ENCODE data around the gene PIGZ. TPM values are rescaled to one million over a fixed set of nuclear protein-coding genes. Genes with fewer than 3 reads are reported as not detected.

PIGZ gene
- total RNA-seq, 2 donors from 2014 or later = 0.22 to 0.31 TPM

DNA sequence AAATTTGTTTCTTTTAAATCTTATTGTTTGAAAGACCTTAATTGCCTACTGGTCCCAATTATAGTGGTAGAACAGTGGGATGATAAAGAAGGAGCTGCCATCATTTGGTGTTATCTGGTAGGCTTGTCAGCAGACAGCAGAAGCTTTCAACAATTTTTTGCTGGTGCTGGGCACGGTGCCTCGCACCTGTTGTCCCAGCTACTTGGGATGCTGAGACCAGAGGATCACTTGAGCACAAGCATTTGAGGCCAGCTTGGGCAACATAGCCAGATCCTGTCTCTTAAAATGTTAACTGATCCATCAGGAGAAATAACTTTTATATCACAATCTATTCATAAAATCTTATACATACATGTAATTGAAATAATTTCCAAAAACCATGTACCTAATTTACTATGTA is 64.9 kb downstream of the PIGZ start:
- TF ChIP-seq, protein P1, sequence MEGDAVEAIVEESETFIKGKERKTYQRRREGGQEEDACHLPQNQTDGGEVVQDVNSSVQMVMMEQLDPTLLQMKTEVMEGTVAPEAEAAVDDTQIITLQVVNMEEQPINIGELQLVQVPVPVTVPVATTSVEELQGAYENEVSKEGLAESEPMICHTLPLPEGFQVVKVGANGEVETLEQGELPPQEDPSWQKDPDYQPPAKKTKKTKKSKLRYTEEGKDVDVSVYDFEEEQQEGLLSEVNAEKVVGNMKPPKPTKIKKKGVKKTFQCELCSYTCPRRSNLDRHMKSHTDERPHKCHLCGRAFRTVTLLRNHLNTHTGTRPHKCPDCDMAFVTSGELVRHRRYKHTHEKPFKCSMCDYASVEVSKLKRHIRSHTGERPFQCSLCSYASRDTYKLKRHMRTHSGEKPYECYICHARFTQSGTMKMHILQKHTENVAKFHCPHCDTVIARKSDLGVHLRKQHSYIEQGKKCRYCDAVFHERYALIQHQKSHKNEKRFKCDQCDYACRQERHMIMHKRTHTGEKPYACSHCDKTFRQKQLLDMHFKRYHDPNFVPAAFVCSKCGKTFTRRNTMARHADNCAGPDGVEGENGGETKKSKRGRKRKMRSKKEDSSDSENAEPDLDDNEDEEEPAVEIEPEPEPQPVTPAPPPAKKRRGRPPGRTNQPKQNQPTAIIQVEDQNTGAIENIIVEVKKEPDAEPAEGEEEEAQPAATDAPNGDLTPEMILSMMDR (conservative IDR thresholded peaks at IDR 0.05) = no peak
- Mint-ChIP-seq H3K4me3 (no peak overlapping the region), H3K27me3 (ENCODE audit: insufficient read depth) (no peaks in the 10 kb centered on the region), H3K36me3 (ENCODE audit: low read depth) (peaks cover 72% of the 10 kb centered on the region), H3K4me1 (no peaks in the 10 kb centered on the region), H3K27ac (no peak overlapping the region), H3K9me3 (no peaks in the 10 kb centered on the region)
- H3K27ac ChIP-seq (ENCODE audit: low read depth, low read length) = no peak overlapping the region
- no peaks in the 10 kb centered on the region for H3K4me1 ChIP-seq (ENCODE audit: control insufficient read depth, insufficient read depth, low read length)
- H3K36me3 ChIP-seq (ENCODE audit: control insufficient read depth, insufficient read depth, low read length) = peaks cover 86% of the 10 kb centered on the region
- DNase-seq = no peak
- H3K4me3 ChIP-seq (ENCODE audit: low read length) = no peak overlapping the region
- H3K9me3 ChIP-seq (ENCODE audit: control insufficient read depth, low read length) = peaks cover 10% of the 10 kb centered on the region
- H3K27me3 ChIP-seq (ENCODE audit: control insufficient read depth, insufficient read depth, low read length, poor library complexity, severe bottlenecking) = no peaks in the 10 kb centered on the region
- H3K9ac ChIP-seq (ENCODE audit: extremely low read depth, low read length, poor library complexity, severe bottlenecking) = no peak overlapping the region
- whole genome bisulfite sequencing, 2 experiments (ENCODE audit: insufficient coverage in 1 of 2, insufficient read length in 1 of 2) = 95 to 100% methylated on average over 2 of the region's 2 CpGs

DNA sequence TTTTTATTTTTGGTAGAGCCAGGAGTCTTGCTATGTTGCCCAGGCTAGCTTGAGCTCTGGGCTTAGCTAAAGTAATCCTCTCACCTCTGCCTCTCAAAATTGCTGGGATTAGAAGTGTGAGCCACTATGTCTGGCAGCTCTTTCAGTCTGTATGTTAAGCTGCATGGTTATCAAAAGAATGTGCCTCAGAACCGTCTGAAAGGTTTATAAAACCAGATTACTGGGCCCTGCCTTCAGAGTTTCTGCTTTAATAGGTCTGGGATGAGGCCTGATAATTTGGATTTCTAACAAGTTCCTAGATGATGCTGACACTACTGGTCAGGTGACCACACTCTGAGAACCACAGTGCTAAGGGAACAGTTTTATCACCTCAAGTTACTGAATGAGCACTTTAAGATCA is 66.3 kb downstream of the PIGZ start:
- Histone ChIP-seq H3K9me3 (ENCODE audit: control insufficient read depth, low read length) (peaks cover 14% of the 10 kb centered on the region), H3K36me3 (ENCODE audit: control insufficient read depth, insufficient read depth, low read length) (peaks cover 79% of the 10 kb centered on the region), H3K27me3 (ENCODE audit: control insufficient read depth, insufficient read depth, low read length, poor library complexity, severe bottlenecking) (no peaks in the 10 kb centered on the region), H3K4me1 (ENCODE audit: control insufficient read depth, insufficient read depth, low read length) (no peaks in the 10 kb centered on the region), H3K9ac (ENCODE audit: extremely low read depth, low read length, poor library complexity, severe bottlenecking) (peak overlapping the region; percentile 24), H3K27ac (ENCODE audit: low read depth, low read length) (no peak overlapping the region), H3K4me3 (ENCODE audit: low read length) (no peak overlapping the region)
- DNase-seq = no peak
- TF ChIP-seq, protein P1 (conservative IDR thresholded peaks at IDR 0.05) = no peak
- Mint-ChIP-seq H3K27ac (no peak overlapping the region), H3K9me3 (no peaks in the 10 kb centered on the region), H3K36me3 (ENCODE audit: low read depth) (peaks cover 65% of the 10 kb centered on the region), H3K4me3 (no peak overlapping the region), H3K4me1 (no peaks in the 10 kb centered on the region), H3K27me3 (ENCODE audit: insufficient read depth) (no peaks in the 10 kb centered on the region)
- 52 to 90% methylated on average over 1 of the region's 1 CpG for WGBS, 2 experiments (ENCODE audit: insufficient coverage in 1 of 2, insufficient read length in 1 of 2)

DNA sequence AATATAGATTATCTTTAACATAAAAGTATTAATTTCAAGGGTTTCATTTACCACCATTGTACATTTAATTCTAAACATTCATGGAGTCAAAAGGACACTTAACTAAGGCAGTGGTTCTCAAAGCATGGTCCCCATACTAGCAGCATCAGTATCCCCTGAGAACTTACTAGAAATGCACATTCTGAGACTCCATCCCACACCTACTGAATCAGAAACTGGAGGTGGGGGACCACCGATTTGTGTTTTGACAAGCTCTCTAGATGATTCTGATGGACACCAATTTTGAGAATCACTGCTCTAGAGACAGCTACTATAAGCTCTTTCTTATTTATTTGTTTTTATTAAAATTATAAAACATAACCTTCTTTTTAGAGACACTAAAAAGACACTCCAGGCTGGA is 66.9 kb downstream of the PIGZ start:
- H3K27ac ChIP-seq (ENCODE audit: low read depth, low read length) = no peak overlapping the region
- Mint-ChIP-seq H3K36me3 (ENCODE audit: low read depth) (peaks cover 61% of the 10 kb centered on the region), H3K27ac (no peak overlapping the region), H3K27me3 (ENCODE audit: insufficient read depth) (no peaks in the 10 kb centered on the region), H3K4me3 (no peak overlapping the region), H3K9me3 (no peaks in the 10 kb centered on the region), H3K4me1 (no peaks in the 10 kb centered on the region)
- no peaks in the 10 kb centered on the region for H3K4me1 ChIP-seq (ENCODE audit: control insufficient read depth, insufficient read depth, low read length)
- TF ChIP-seq, protein P1 (conservative IDR thresholded peaks at IDR 0.05) = no peak
- H3K9me3 ChIP-seq (ENCODE audit: control insufficient read depth, low read length) = peaks cover 14% of the 10 kb centered on the region
- H3K9ac ChIP-seq (ENCODE audit: extremely low read depth, low read length, poor library complexity, severe bottlenecking) = no peak overlapping the region
- no peak for DNase-seq
- H3K4me3 ChIP-seq (ENCODE audit: low read length) = no peak overlapping the region
- WGBS, 2 experiments (ENCODE audit: insufficient coverage in 1 of 2, insufficient read length in 1 of 2) = 95% methylated on average over 1 of the region's 1 CpG; no CpG with 5 or more reads in 1 of the 2 experiments
- H3K27me3 ChIP-seq (ENCODE audit: control insufficient read depth, insufficient read depth, low read length, poor library complexity, severe bottlenecking) = no peaks in the 10 kb centered on the region
- H3K36me3 ChIP-seq (ENCODE audit: control insufficient read depth, insufficient read depth, low read length) = peaks cover 73% of the 10 kb centered on the region

Other genes with a start within 250 kb of the PIGZ start
- gene PAK2, start 229.0 kb downstream of the PIGZ start, total RNA-seq = 10 to 100 TPM; 58.7 to 76.6 TPM
- 10 to 100 TPM; 35.2 to 44.3 TPM for gene SENP5, start 100.9 kb downstream of the PIGZ start, total RNA-seq
- gene NCBP2, start 26.3 kb downstream of the PIGZ start, total RNA-seq = 10 to 100 TPM; 74.9 to 97.3 TPM
- 10 to 100 TPM; 11.3 to 15.1 TPM for gene MELTF, start 61.0 kb upstream of the PIGZ start, total RNA-seq